Activated CD4-positive, CD25-positive, alpha-beta regulatory T cell treated with anti-CD3 and anti-CD28 coated beads, Interleukin-2, amount 50 U/mL, for 72 hours (primary cell): ENCODE measurements around the gene PARD3.

Source experiments
- DNase-seq: peaks from one replicate; pipeline ENCODE4 v3.0.0; 2021

The PARD3 gene

DNA sequence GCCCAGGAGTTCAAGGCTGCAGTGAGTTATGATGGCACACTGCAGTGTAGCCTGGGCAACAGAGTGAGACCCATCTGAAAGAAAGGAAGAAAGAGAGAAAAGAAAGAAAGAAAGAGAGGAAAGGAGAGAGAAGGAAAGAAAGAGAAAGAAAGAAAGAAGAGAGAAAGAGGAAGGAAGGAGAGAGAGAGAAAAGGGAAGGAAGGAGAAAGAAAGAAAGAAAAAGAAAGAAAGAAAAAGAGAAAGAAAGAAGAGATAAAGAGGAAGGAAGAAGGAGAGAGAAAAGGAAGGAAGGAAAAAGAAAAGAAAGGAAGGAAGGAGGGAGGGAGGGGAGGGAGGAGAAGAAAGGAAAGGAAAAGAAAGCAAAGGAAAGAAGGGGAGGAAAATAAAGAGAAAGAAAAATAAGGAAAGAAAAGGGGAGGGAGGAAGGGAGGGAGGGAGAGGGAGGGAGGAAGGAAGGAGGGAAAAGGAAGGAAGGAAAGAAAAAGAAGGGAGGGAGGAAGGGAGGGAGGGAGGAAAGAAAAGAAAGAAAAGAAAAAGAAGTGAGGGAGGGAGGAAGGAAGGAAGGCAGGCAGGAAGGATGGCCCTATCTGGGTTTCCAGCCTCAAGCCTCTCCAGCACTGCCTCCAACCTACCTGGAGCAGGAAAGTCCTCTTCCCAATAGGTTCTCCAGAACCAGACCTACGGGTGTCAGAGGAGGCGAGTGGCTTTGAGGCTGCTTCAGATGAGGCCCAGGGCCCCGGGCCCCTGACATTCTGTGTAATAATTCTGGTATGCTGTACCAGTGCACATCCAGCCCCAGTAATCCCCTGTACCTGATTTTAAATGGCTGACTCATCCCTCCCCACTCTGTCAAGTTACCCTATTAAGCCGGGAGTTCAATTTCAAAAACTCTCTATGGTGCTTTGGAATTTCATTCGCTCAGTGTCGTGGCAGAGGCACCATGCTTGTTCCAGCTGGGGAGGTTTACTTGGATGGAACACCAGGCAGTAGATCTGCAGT is 6.8 kb upstream of the PARD3 start:
- DNase-seq = no peak

DNA sequence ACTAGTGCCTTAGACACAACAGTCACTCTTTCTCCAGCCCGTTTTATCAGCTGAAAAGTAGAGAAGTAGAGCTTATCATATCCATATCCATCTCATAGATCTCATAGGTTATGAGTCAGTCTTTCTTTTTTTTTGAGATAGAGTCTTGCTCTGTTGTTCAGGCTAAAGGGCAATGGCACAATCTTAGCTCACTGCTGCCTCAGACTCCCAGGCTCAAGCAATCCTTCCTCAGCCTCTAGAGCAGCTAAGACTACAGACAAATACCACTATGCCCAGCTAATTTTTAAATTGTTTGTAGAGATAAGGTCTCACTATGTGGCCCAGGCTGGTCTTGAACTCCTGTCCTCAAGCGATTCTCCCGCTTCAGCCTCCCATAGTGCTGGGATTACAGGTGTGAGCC is 2.5 kb upstream of the PARD3 start:
- DNase-seq = no peak

DNA sequence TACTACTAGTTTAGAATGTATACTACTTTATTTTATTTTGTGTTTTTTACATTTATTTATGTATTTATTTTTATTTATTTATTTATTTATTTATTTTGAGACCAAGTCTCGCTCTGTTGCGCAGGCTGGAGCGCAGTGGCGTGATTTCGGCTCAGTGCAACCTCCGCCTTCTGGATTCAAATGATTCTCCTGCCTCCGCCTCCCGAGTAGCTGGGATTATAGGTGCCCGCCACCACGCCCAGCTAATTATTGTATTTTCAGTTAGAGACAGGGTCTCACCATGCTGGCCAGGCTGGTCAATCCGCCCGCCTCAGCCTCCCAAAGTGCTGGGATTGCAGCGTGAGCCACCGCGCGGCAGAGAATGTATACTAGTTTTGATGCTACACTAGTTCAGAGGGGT is 2.0 kb upstream of the PARD3 start:
- no peak for DNase-seq

DNA sequence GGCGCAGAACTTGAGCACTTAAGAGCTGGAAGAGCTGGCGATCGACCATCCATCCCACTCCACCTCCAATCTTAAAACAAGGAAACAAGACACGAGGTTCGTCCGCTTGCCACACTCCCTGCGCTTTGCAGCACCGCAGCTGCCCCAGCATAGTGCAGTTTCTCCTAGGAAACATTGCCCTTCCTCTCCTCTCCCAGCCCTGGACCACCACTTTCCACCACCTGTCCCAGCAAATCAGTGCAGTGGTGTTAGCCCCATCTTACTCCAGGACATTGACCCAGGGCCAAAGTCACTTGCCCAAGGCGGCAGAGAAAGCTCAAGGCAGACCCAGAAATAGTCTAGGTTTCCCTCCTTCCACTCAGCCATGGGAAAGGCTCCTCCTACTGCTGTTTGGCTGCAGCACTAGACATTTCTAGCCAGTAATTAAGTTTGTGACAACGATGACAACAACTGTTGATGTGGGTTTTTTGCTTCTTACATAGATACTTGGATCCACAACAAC is 1.5 kb upstream of the PARD3 start:
- DNase-seq = no peak

DNA sequence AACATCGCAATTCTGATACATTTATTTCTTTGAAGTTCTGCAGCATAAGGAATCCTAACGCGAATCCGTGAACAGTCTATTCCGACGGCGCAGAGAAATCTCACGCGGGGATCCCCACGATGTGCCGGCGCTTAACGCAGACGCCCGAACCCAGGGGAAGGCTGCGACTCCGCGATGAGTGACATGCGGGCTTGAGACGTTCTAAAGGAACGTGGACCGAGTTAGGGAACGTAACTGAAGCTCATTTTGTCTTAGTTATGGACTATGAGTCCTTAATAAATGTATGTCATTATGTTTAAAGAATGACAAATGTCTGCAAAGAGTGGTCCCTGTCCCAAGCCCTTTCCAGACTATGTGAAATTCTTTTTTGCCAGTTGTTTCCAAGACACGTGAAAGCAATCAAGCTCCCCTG is 995 bp upstream of the PARD3 start:
- no peak for DNase-seq

DNA sequence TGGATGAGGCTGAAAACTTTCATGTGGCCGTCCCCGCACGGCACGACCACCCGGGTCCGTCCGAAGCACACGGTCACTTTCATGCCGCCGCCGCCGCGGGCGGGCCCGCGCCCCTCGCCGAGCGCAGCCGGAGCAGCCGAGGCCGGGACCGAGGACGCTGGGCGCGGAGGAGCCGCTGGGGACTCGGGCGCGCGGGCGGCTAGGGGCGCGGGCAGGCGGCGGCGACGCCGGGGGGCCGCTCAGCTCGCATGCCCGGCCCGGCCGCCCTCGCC is 247 bp downstream of the PARD3 start:
- DNase-seq = no peak

DNA sequence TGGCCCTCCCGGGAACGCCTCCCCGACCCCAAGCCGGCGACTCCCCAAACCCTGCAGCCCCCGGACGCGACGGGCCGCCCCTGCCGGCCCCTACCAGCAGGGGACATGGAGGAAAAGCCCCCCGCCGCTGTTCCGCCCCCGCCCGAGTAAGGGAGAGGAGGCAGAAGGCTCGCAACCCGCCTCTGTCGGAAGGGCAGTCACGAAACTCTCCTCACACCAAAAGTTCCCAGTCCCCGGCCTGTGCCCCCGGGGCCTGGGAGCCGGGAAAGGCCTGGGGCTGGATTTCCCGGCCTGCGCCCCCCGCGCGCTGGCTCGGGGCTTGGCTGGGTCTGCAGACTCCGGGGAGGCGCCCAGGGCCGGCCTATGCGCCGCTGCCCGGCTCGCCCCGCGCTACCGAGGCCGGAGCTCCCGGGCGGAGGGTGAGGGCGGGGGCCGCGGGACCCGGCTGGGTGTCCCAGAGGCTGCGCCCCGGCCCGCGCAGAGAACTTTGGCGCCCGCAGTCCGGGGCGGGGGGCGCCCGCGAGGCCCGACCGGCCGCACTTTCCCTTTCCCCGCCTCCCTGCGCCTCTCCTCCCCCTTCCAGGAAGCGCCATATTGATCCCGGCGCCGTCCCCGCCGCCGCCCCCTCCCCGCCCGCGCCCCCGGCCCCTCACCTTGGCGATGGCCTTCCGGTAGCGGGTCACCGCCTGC is 728 bp downstream of the PARD3 start:
- no peak for DNase-seq

DNA sequence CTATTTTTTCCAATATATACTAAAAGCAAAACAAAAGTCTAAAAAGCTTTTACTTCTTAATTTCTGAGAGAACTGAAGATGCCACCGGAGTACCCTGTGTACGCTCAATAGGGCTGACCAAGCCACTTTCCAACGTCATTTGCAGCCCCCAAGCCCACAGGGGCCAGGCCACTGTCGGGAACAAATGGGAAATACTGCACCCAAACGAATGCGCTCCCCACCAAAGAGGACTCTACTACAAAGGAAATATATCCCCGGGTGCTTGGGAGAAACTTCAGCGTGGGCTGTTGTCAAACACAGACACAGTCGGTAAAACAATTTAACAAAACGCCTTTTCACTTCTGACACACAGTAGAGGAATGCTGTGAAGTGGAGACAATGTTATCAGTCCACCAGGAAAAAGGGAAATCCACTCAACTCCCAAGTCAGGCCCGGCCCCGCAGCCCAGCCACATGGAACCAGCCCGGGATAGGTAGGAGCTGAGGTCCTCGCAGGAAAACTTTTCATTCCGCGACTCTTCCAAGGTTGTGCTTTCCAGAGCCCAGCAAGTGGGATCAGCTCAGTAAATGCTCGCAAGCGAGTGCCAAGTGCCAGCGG is 1.4 kb downstream of the PARD3 start:
- no peak for DNase-seq

DNA sequence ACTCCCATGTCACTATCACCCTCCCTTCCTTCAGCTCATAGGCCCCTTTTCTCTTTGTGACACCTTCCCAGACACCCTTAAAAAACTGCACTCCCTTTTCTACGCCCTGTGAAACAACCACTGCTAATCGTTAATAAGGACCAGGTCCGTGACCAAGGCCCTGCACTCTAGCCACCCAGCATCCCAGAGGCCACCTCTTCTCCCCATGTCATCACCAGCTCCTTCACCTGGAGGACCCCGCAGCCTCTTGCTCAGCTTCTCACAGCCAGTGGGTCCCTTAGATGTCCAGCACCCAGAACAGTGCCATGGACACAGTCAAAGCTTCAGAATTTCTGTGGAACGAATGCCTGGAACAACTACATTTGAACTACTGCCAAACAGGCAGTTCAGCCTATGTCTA is 2.3 kb downstream of the PARD3 start:
- no peak for DNase-seq

DNA sequence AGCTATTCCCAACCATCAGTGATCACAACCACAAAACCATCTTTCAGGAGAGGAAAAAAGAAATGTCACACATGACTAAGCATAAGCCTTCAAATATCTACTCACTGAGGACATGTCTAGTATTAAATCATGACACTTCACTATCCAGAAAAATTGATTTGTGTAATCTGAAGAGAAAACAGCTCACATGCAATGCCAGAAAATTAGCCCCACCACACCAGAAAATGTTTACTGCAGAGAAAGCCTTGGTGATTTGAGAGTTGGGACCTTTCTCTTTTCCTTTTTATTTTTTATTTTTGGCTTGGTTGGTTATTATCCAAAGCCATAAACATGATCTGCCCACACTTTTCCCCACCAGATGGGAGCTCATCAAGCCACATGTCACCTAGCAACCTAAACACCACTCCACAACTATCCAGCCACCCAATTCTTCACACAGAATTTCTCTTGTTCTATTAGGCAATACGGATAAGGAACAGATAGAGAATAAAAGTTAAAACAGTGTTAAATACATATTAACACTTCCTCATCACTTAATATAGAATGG is 3.1 kb downstream of the PARD3 start:
- no peak for DNase-seq

DNA sequence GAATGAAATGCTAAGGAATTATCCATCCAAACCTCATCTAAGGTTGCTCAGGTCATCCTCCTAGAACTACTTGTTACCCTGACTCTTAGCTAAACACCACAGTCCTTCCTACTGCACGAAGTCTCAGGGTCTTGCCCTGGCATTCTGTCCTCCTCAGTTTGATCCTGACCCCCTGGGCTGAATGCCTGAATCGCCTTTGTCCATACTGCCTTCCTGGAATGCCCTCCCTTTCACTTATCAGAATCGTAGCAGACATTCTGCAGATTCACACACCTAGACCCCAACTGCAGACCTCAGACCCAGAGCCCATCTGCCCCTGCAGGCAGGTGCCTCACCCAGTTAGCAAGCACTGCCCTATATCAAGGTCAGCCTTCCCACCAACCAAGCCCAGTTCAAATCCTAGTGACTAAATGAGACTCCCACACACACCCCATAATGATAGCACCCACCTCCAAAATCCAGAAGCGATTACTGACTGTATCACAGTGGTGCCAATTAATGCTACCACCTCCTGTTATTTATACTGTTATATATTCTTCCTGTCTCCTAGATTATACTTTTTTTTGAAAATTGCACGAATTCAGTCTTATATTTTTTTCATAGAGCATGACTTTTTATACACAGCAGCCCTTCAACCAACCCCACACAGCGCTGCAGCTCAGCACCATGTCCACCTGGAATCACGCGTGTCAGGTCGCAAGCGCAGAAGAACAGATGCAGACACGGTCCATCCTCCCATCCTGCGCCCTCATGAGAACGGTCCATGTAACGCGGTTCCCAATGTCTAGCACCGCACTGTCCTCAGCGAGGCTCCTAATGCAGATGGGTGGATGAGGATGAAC is 3.7 kb downstream of the PARD3 start:
- DNase-seq = no peak

DNA sequence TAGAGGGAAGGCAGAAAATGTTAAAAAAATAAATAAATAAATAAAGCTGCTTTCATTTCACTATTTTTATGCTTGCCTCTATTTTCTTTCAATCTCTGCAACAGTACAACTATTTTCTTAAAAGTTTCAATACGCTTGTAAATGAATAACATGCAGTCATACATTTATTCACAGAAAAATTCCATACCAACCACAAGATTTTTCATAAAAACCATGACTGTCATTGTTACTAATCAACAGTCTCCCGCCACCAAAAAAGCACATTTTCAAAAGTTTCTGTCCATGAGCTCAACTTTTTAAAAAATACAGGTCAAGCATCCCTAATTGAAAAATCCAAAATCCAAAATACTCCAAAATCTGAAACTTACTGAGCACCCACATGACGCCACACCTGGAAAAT is 5.3 kb downstream of the PARD3 start:
- DNase-seq = no peak

DNA sequence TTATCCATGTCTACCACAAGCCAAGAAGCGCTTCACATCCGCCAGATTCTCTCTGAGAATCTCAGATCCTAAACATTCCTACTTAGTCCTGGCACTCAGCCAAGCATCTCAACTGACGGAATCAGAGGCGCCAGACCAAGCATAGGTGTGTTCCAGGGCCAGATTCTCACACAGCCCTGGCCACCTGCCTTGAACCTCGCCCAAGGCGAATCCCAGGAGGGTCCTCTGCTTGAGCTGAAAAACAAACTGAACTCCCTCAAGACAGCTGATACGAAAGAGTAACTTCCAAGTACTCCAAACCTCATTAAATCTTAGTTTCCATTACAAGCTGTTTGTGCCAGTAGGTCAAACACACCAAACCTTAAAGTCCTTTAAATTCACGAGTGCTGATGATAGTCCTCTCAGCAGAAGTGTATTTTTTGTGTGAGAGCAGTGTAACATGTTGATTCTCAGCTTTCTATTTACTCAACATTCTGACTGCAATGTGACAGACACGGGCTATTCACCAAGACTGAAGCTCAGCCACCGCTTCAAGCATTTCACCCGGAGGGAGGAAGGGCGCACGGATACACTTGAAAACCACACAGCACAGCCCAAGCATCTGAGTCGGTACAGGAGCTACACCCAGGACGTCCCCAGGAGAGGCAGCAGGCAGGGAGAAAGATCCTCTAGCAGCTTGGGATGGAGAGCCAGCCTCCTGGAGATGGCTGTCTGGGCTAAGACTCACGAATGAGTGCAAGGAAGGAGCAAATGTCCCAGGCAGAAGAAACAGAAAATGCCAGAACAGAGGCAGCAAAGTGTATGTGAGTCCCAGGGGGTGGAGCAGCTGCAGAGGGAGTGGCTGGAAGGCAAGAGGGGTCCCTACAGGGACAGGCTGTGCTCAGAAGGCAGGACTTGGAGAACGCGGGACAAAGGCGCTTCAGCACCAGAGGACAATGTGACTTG is 6.0 kb downstream of the PARD3 start:
- DNase-seq = no peak

DNA sequence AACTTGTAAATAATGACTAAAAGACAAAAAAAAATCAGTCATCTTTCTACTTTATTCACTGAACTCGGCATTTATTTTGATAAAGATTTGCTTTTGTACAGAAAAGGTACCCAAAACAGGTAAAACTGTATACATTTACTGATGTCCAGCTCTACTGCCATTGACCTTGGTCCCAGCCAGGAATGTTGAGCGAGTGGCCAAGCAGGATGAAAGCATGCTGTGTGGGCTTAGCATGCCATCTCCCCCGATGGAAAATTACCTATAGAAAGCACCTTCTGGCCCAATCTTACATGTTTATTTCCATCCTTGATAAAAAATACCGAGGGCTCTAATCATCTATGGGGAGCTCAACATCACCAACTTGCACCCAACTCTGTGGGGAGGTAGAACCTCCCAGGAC is 6.8 kb downstream of the PARD3 start:
- DNase-seq = no peak

DNA sequence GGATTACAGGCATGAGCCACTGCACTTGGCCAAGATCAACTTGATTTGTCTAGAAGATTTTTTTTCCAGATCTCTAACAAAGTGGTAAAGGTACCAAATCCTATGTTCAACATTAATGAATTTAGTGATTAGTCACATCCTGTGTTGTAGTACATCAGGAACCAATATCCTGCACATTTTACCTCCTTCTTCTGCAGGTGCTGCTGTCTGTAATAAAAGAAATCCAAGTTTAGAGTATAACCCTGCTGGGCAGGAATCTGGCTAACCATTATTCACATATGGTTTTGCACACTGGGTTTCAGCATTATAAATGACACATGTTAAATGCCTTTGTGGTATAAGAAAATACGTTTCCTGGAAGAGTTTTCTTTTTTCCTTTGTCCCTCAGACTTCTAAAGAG is 10.8 kb downstream of the PARD3 start:
- DNase-seq = no peak

DNA sequence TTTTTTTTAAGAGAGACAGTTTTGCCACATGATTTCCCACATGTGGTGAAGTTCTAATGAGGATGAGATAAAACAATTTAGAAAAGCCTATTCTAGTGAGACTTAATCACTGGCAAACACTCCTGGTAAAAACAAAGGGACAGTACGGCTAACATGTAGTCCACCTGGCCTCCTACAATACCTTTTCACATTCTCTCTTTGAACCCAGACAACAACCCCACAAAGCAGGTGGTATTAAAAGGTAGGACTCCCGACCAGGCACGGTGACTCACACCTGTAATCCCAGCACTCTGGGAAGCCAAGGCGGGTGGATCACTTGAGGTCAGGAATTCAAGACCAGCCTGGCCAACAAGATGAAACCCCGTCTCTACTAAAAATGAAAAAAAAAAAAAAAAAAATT is 12.4 kb downstream of the PARD3 start:
- DNase-seq = no peak

DNA sequence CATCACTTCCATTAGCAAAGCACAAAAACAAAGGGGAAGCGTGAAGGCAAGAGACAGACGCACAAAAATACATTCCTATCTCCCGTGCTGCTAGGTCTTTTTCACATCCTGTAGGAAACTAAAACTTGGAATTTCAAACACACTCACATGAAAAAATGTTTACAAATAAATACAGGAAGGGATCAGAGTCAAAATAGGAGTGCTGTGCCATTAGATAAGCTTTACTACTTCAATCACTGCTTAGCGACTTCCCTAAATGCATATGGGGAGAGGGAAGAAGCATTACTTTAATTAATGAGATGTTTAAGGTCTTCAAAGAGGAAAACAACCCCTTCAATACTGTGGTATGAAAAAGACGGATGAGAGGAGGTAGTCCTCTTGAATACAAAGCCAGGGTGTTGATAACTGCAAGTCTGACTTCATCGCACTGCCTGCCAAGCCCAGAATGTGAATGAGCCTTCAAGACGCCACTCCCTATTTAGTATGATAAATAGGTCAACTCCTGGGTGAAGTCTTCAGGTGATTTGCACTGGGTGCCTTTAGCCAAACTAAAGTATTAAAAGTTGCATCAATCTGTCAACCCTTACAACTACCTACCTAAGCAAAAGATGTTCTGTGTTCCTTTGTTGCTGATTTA is 13.9 kb downstream of the PARD3 start:
- DNase-seq = no peak

DNA sequence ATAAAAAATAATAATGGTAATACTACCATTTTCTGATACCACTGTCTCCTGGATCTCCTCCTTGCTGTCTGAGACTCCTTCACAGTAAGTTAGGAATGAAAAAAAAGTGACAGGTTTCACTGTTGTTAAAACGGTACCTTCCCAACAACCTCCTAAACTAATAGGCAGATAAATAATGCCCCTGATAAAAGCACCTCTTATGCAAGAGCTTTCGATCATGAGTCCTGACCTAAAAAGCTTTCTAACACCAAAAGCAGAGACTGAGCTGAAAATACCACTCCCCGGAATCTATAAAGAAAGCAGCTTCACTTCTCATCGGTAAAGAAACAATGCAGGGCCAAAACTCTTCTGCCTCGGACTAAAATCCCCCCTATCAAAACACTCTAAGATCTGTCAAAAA is 14.5 kb downstream of the PARD3 start:
- no peak for DNase-seq

DNA sequence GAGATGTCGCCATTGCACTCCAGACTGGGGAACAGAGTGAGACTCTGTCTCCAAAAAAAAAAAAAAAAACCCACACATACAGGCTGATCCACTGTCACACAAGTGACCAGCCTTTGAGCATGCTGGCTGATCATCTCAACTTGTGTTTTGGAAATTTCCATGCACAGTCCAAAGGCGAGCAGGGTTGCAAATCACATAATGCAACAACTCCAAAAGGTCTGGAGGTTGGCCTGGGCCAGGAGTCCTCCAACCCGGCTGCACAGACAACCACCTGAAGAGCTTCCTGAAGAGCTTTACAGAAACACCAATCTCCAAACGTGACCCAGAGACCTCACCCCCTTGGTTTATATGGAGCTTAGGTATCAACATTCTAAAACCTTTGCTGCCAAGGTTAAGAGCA is 16.4 kb downstream of the PARD3 start:
- no peak for DNase-seq

DNA sequence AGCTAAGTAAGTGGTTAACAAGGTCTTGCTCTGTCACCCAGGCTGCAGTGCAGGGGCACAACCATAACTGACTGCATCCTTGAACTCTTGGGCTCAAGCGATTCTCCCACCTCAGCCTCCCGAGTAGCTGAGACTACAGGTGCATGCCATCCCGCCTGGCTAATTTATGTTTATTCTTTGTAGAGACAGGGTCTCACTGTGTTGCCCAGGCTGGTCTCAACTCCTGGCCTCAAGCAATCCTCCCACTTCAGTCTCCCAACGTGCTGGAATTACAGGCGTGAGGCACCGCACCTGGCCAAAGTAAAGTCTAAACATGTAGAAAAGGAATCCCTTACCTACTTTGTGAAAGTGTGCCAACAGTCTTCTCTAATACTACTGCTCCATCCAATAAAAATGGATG is 17.9 kb downstream of the PARD3 start:
- DNase-seq = no peak

DNA sequence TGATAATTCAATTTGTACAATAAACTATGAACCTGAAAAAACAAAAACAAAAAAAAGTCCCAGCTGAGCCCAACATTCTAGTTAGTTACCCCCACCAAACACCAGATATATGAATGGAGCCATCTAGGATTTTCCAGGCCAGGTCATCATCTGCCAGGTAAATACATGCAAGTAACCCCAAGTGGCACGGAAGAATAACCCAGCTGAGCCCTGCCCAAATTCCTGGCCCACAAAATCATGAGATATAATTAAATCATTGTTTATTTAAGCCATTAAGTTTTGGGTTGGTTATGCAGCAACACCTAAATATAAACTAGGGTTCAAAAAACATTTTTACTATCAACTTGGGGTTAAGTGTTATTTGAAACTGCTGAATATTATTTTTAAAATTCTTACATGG is 19.0 kb downstream of the PARD3 start:
- no peak for DNase-seq
